NCI-H1436 treated with DMSO at 0.1 percent for 48 hours (cell line): ENCODE data around the gene TBX2.

Experiments used
- DNase-seq: peaks from one replicate; lab custom pipeline; 2025; lab: John Stamatoyannopoulos, UW

The TBX2 gene

DNA sequence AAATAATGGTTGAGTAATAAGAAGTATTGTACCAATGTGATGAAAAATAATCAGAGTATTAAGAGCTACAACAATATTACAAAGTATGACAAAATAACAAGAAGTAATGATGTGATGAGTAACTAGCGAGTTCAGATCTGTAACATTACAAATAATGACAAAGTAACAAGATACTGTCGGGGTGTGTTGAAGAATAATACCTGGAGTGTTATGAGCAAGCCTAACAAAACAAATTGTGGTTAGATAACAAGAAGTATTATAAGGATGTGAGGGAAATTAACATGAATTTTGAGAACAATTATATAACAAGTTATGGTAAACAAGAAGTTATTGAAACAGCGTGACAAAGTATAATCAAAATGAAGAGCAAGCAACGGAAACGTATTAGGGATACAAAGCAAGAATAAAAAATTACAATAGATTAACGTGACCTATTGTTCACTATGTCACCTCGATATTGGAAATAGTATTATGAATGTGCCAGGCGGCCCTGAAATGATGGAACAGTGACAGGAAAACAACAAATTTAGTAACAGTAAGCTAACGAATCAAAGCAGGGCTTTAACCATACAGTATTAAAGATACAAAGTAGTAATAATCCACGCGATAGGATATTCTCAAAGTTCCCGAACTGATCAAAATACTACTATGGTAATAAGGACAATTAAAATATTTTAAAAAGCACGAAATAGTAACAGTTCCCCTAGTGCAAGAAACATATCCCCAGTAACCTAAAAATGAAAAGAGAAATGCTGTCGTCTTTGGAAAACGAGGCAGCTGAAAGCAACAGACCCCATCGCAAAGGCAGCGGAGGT, 54.1 kb downstream of the TBX2 start:
- no peak for DNase-seq

DNA sequence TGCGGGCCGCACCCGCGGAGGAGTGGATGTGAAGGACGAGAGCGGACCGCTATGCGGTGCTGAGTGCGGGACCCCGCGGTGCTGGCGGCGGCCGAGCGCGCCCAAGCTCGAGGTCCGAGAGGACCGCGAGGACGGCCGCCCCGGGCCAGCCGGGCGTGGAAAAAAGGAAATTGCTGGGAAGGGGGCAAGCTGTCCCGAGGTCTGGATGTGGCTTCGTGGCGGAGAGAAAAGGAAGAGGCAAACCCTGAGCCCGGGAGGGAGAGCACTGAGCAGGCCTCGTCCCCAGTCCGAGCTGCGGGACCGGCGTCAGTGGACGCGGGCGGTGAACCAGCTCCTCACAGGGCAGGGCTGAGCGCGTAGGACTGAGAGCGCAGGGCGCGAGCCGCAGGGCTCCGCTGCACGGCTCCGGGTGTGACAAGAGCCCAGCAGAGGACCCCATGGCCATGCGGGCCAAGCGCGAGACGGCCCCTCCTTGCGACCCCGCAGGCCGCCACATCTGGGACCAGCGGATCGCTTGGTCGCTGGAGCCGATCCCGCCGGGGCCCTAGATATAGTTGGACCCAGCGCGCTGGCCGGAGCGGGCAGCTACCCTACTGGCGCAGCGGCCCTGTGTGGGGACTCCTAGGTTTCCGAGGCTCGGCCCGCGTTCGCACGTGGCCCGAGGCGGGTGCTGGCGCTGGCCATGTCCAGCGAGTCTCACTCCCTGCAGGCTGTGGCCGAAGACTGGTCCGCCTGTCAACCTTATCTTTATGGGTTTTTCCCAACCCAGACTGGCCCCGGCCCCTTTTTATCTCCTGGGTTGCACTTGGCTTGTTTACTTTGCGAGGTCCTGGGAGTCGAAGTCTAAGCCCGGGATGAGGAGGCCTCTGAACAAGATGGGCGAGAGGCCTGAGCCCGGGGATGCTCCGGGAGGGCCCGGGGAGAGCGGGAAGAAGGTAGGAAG, 55.0 kb downstream of the TBX2 start:
- no peak for DNase-seq

DNA sequence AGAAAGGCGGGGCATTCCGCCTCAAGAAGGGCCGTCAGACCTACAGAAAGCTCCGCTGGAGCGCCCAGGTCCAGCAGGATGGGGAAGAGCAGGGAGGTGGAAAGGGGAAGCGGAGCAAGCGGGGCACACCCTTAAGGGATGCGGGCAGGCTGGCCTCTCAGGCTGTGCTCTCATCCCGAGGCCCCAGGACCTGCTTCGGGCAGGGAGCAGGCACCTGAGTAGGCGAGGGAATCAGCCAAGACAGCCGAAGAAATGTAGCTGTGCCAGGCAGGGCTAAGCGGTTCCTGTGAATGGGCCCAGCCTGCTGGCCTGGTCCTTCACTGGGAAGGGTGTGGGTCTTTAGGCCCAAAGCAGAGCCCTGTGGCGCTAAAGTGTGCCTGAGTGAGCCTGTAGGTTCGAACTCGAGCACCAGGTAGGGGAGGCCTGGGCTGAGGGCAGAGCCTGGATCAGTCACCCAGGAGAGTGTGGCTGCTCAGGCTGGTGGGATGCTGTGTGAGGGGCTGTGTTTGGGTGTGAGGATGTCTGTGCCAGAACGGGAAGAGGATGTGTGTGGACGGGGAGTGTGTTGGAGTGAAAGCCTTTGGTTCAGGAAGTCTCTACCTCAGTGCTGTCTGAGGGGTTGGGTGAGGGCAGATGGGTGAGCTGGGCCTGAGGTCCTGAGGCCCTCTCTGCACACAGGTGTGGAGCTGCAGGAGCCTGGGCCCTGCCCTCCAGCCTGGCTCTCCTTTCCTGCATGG, 55.8 kb downstream of the TBX2 start:
- DNase-seq, result no peak

DNA sequence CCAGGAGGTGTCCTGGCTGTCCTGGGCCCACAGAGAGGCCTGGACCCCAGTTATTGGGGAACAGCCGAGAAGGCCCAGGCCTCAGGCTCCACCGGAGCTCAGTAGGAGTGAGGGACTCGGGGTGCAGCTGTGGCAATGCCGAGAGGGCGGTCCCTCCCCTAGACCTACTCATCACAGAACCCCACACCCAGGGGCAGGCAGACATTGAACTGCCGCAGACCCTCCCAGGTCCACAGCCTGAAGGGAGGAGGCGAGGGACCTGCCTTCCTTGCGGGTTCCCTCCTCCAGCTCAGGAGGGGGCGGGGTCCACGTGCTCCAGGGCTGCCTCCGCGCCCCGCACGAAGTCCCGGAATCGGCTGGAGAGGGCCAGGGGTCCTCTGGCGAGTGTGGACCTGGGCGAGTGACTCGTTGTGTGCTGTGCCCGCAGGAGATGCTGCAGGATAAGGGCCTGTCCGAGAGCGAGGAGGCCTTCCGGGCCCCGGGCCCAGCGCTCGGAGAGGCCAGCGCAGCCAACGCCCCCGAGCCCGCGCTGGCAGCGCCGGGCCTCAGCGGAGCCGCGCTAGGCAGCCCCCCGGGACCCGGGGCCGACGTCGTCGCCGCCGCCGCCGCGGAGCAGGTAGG, 56.5 kb downstream of the TBX2 start:
- DNase-seq, result no peak

DNA sequence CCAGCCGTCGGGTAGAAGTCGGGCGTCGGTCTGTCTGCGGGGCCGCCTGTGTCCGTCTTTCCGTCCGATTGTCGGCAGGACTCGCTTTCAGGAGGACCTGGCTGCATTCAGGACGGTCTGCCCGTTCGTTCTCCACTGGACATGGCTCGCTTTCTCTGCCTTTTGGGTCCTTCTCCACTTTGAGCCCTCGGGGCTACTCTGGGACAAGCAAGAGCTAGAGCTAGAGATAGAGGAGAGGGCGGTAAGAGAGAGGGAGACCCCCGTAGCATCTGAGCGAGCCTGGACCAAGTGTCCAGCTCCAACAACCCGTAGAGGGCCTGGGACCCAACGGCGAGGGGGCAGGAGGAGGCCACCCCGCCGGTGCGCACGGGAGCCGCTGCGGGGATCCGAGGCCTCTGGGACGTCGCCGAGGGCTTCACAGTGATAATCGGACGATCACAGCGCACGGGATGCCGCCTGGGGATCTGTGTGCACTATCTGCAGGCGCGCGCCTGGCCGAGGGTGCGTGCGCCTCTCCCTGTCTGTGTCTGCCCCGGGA, 57.1 kb downstream of the TBX2 start:
- no peak for DNase-seq

DNA sequence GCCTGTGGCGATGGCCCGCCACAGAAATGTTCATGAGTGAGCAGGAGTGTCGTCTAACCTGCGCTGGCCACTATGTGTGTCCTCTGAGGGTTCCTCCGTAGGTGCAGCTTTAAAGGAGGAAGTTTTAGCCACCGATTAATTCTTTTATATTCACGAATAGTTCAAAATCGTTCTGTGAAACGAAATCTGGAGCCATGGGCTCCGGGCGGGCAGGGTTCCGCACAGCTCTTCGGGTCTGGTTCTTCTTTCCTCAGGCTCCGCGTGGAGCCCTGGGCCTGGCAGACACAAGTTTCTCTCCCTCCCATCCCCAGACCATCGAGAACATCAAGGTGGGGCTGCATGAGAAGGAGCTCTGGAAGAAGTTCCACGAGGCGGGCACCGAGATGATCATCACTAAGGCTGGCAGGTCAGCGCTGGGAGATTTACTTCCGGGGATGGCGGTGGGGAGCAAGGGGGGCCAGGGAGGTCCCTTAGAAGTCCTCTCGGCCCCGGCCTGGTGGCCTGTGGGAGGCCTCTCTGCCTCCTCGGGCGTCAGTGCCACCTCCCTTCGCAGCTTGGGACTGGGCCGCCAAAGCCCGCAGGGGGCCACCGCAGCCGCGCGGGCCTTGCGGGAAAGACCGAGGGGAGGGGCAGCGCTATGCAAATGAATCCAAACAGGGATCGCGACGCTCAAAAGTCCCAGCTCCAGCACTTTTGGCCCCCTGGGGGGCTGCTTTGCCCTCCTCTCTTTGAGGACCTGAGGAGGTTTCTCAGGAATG, 57.8 kb downstream of the TBX2 start:
- DNase-seq, result no peak

DNA sequence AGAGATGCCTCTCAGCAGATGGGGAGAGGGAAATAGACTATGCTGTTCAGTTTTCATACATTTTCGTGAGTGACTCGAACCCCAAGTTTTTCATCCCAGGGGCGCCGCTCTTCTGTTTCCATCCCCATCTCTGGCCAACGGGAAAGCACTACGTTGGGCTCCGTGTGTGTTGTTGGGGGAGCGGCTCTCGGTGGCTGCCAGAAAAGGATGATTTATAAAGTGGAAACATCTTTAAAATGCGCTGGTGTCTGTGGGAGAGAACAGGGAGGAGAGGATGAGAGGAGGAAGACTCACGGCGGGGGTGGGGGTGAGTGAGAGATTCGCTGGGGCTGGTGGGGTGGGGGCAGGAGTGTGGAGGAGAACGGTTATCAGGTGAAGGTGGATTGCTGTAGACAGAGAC, 58.4 kb downstream of the TBX2 start:
- DNase-seq, result no peak

DNA sequence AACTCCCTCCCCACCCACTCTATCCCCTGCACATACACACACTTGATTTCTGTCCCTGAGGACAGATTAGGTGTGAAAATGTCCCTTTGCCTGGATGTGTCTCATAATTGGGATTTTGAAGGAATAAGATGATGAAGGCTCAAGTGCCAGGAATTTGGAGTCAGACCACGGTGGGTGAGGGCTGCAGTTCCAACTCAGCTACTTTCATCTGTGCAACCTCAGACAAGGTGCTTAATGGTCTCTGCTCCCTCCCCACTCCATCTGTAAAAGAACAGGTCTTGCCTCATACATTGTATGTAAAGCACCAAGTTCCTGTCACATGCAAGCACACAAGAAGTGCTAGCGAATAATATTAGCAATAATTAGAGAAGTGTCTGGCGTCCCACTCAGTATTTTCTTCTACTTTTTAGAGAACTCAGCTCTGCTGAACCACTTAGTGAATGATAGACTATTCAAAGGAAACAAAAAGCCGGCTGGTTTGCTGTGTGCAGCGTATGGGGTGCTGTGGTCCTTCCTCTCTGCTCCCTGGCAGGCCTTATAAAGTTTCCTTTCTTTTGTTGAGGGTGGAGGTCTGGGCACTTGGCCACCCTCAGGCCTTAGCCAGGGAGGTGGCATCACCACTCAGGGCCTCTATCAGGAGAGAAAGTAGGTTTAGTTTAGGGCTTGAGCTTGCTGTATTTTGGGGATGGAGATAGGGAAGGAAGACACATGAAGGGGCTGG, 58.9 kb downstream of the TBX2 start:
- no peak for DNase-seq
